Endodermal cell (in vitro differentiated cells): ENCODE results near the gene TXNL4B. TPM values are rescaled to one million over a fixed set of nuclear protein-coding genes. Genes with fewer than 3 reads are reported as not detected.
"Not testable (repeated sequence)": the region's sequence is repeated elsewhere in the genome, so short reads cannot be mapped to it uniquely, and the experiment has no call there.

Source experiments
- DNase-seq: peaks from one replicate; pipeline ENCODE4 v3.0.0-alpha.2; 2017
- H3K27ac ChIP-seq: 2 replicates; pipeline ENCODE4 v1.5.1; 2013; ENCODE audit warnings: mild to moderate bottlenecking, low read depth, low read length, moderate library complexity
- H3K27me3 ChIP-seq: 2 replicates; pipeline ENCODE4 v1.6.1; 2013; ENCODE audit warnings: mild to moderate bottlenecking, low read length, moderate library complexity; ENCODE audit not compliant: insufficient read depth, control insufficient read depth, poor library complexity, severe bottlenecking
- H3K36me3 ChIP-seq: 2 replicates; pipeline ENCODE4 v1.7.0; 2013; ENCODE audit warnings: mild to moderate bottlenecking, low read length, moderate library complexity; ENCODE audit not compliant: control insufficient read depth, insufficient read depth
- H3K4me1 ChIP-seq: one replicate; pipeline ENCODE4 v1.7.0; 2013; ENCODE audit warnings: low read length; ENCODE audit not compliant: control insufficient read depth, insufficient read depth
- H3K4me3 ChIP-seq: 2 replicates; pipeline ENCODE4 v1.5.1; 2013; ENCODE audit warnings: mild to moderate bottlenecking, low read length, moderate library complexity
- H3K9ac ChIP-seq: 2 replicates; pipeline ENCODE4 v1.6.1; 2013; ENCODE audit warnings: mild to moderate bottlenecking, low read length, moderate library complexity; ENCODE audit not compliant: poor library complexity, severe bottlenecking; ENCODE audit errors: extremely low read depth
- H3K9me3 ChIP-seq: 2 replicates; pipeline ENCODE4 v1.6.1; 2013; ENCODE audit warnings: mild to moderate bottlenecking, low read length, moderate library complexity; ENCODE audit not compliant: control insufficient read depth
- H3K27ac Mint-ChIP-seq: 2 replicates; pipeline ENCODE4 v1.8.0; 2020; ENCODE audit warnings: mixed read lengths
- H3K27me3 Mint-ChIP-seq: 2 replicates; pipeline ENCODE4 v1.8.0; 2021; ENCODE audit warnings: mild to moderate bottlenecking, mixed read lengths; ENCODE audit not compliant: insufficient read depth
- H3K36me3 Mint-ChIP-seq: 2 replicates; pipeline ENCODE4 v1.8.0; 2020; ENCODE audit warnings: low read depth, mixed read lengths
- H3K4me1 Mint-ChIP-seq: 2 replicates; pipeline ENCODE4 v1.8.0; 2020; ENCODE audit warnings: mixed read lengths
- H3K4me3 Mint-ChIP-seq: 2 replicates; pipeline ENCODE4 v1.8.0; 2020; ENCODE audit warnings: mild to moderate bottlenecking, moderate library complexity, mixed read lengths
- H3K9me3 Mint-ChIP-seq: 2 replicates; pipeline ENCODE4 v1.8.0; 2020; ENCODE audit warnings: mild to moderate bottlenecking, mixed read lengths
- WGBS, 2 experiments: methylation state at CpG; one replicate each; pipeline versions ENCODE4 v1.1.5 to v1.1.7; 2013; ENCODE audit warnings: missing lambda C conversion rate in 2 of 2, mixed read lengths in 1 of 2; ENCODE audit not compliant: insufficient coverage in 1 of 2, insufficient read length in 1 of 2; 5-methylcytosine and 5-hydroxymethylcytosine counted together
- total RNA-seq, 2 donors: library from RNA; stranded (reverse); fragmentation: NEBNext Ultra II Directional in 1 of 2; extraction: Animal tissue kit (Norgen Biotek cat#: 25700) in 1 of 2; gene quantifications; 2 replicates in 1 of 2; 3 replicates in 1 of 2; pipeline ENCODE4 v1.2.1, GENCODE V29; 2021
- TF ChIP-seq, protein P1 (sequence below): fragments of 200-600 bp; sonication (generic); conservative IDR thresholded peaks from 2 replicates; pipeline ENCODE4 v1.5.0; 2021; ENCODE audit warnings: antibody characterized with exemption, mild to moderate bottlenecking

The TXNL4B gene
- total RNA-seq, 2 donors from 2014 or later = 10.6 to 13.1 TPM

DNA sequence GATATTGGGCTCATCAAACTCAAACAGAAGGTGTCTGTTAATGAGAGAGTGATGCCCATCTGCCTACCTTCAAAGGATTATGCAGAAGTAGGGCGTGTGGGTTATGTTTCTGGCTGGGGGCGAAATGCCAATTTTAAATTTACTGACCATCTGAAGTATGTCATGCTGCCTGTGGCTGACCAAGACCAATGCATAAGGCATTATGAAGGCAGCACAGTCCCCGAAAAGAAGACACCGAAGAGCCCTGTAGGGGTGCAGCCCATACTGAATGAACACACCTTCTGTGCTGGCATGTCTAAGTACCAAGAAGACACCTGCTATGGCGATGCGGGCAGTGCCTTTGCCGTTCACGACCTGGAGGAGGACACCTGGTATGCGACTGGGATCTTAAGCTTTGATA lies 33.0 kb downstream of the TXNL4B start:
- Histone ChIP-seq H3K4me3 (no peak overlapping the region), H3K4me1 (no peaks in the 10 kb centered on the region), H3K36me3 (no peaks in the 10 kb centered on the region), H3K9ac (no peak overlapping the region), H3K27me3 (no peaks in the 10 kb centered on the region), H3K27ac (no peak overlapping the region), H3K9me3 (peaks cover 14% of the 10 kb centered on the region)
- Mint-ChIP-seq H3K36me3 (peaks cover 6% of the 10 kb centered on the region), H3K4me1 (peaks cover 27% of the 10 kb centered on the region), H3K4me3 (no peak overlapping the region), H3K27ac (no peak overlapping the region), H3K9me3 (peaks cover 7% of the 10 kb centered on the region), H3K27me3 (peaks cover 7% of the 10 kb centered on the region)
- no peak for DNase-seq
- TF ChIP-seq, protein P1, sequence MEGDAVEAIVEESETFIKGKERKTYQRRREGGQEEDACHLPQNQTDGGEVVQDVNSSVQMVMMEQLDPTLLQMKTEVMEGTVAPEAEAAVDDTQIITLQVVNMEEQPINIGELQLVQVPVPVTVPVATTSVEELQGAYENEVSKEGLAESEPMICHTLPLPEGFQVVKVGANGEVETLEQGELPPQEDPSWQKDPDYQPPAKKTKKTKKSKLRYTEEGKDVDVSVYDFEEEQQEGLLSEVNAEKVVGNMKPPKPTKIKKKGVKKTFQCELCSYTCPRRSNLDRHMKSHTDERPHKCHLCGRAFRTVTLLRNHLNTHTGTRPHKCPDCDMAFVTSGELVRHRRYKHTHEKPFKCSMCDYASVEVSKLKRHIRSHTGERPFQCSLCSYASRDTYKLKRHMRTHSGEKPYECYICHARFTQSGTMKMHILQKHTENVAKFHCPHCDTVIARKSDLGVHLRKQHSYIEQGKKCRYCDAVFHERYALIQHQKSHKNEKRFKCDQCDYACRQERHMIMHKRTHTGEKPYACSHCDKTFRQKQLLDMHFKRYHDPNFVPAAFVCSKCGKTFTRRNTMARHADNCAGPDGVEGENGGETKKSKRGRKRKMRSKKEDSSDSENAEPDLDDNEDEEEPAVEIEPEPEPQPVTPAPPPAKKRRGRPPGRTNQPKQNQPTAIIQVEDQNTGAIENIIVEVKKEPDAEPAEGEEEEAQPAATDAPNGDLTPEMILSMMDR = no peak
- 91 to 93% methylated on average over 6 to 9 of the region's 9 CpGs for WGBS, 2 experiments

DNA sequence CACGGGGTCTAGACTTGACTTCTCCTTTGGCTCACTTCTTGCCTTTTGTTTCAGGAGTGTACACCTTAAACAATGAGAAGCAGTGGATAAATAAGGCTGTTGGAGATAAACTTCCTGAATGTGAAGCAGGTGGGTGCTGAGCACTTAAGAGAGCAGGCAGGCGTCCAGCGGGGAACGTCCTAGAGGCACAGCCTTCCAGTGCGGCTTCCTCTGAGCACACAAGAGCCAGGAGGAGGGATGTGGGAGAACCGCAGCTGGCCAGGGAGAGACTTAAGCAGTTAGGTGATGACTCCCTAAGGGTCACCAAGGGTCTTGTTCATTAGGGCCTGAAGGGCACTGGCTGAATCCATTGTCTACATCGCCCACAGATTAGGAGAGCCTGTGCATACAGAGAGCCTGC lies 34.4 kb downstream of the TXNL4B start:
- H3K4me1 Mint-ChIP-seq = peaks cover 36% of the 10 kb centered on the region
- H3K9ac ChIP-seq, H3K27ac Mint-ChIP-seq, H3K9me3 ChIP-seq, DNase-seq, H3K36me3 ChIP-seq, H3K27me3 Mint-ChIP-seq, H3K9me3 Mint-ChIP-seq, H3K27me3 ChIP-seq, H3K4me3 ChIP-seq, H3K36me3 Mint-ChIP-seq, H3K4me3 Mint-ChIP-seq, H3K4me1 ChIP-seq, H3K27ac ChIP-seq: not testable (repeated sequence)
- WGBS, 2 experiments = 90 to 93% methylated on average over 2 to 3 of the region's 7 CpGs

DNA sequence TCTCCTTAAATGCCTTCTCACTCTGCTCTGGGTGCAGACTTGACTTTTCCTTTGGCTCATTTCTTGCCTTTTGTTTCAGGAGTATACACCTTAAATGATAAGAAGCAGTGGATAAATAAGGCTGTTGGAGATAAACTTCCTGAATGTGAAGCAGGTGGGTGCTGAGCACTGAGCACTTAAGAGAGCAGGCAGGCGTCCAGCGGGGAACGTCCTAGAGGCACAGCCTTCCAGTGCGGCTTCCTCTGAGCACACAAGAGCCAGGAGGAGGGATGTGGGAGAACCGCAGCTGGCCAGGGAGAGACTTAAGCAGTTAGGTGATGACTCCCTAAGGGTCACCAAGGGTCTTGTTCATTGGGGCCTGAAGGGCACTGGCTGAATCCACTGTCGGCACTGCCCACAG lies 36.1 kb downstream of the TXNL4B start:
- H3K27ac Mint-ChIP-seq, H3K36me3 ChIP-seq, H3K4me3 Mint-ChIP-seq, H3K9me3 Mint-ChIP-seq, H3K27me3 Mint-ChIP-seq, DNase-seq, H3K4me3 ChIP-seq, H3K4me1 ChIP-seq, H3K27me3 ChIP-seq, H3K27ac ChIP-seq, H3K9ac ChIP-seq, H3K36me3 Mint-ChIP-seq, H3K9me3 ChIP-seq: not testable (repeated sequence)
- 81% methylated on average over 2 of the region's 6 CpGs; no CpG with 5 or more reads in 1 of the 2 experiments for WGBS, 2 experiments
- peaks cover 34% of the 10 kb centered on the region for H3K4me1 Mint-ChIP-seq

DNA sequence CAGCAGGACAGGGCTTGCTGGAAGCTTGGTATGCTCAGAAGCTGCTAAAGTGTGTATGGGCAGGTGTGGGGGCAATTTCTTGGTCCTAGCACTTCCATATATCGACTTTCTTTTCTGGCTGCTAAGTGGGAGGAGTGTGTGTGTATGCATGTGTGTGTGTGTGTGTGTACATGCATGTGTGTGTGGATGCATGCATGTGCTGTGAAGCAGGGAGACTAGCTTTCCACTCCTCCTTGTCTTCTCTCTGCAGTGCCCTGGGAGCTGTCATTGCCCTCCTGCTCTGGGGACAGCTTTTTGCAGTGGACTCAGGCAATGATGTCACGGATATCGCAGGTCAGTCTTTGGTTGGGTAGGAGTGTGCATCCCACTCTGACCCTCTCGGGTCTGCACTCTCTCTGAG lies 37.5 kb downstream of the TXNL4B start:
- Mint-ChIP-seq H3K27me3 (peaks cover 1% of the 10 kb centered on the region), H3K9me3 (no peaks in the 10 kb centered on the region), H3K4me1 (peaks cover 23% of the 10 kb centered on the region), H3K27ac (no peak overlapping the region), H3K4me3 (no peak overlapping the region), H3K36me3 (no peaks in the 10 kb centered on the region)
- no peaks in the 10 kb centered on the region for H3K9me3 ChIP-seq
- DNase-seq = no peak
- TF ChIP-seq, protein P1 = no peak
- no peak overlapping the region for H3K27ac ChIP-seq
- WGBS, 2 experiments = 90 to 94% methylated on average over 3 to 4 of the region's 4 CpGs
- H3K27me3 ChIP-seq = no peaks in the 10 kb centered on the region
- H3K4me3 ChIP-seq = no peak overlapping the region
- H3K4me1 ChIP-seq = no peaks in the 10 kb centered on the region
- no peaks in the 10 kb centered on the region for H3K36me3 ChIP-seq
- H3K9ac ChIP-seq = no peak overlapping the region

DNA sequence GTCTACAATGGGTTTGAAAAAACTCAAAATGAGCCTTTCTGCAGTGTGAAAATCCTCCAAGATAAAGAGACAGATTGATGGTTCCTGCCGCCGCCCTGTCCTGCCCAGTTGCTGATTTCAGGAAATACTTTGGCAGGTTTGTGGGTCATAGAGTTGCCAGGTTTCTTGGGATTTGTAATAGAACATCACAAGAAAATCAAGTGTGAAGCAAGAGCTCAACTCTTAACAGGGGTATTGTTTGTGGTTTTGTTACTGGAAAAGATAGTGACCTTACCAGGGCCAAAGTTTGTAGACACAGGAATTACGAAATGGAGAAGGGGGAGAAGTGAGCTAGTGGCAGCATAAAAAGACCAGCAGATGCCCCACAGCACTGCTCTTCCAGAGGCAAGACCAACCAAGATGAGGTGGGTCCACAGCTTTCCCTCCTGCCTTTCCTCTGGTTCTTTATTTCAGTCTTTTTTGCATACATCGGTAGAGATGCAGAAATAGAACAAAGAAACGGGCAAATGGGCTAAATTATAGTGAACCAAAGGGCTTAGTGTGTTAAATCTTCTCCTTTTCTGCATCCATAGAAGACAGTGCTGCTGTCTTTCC lies 39.1 kb downstream of the TXNL4B start, which contains the start of gene HP:
Gene HP (plus strand): TSS at position 252 of the 594 bp plus-strand sequence. CDS start 148 bp downstream, at position 400.
- not testable (repeated sequence) for H3K9me3 Mint-ChIP-seq, DNase-seq, H3K27ac ChIP-seq, H3K36me3 ChIP-seq, H3K4me1 ChIP-seq, H3K9ac ChIP-seq, H3K36me3 Mint-ChIP-seq, H3K27me3 Mint-ChIP-seq, H3K4me3 Mint-ChIP-seq, H3K27me3 ChIP-seq, H3K9me3 ChIP-seq
- peak within 1 kb of the TSS; percentile 57 for H3K4me3 ChIP-seq
- Mint-ChIP-seq H3K27ac (peak within 1 kb of the TSS; percentile 61), H3K4me1 (peaks cover 23% of the 10 kb centered on the region)
- WGBS, 2 experiments = 69 to 87% methylated on average over 2 to 5 of the region's 5 CpGs
